ENCODE results near the gene PCDHGA3.
"Not testable (repeated sequence)": the region's sequence is repeated elsewhere in the genome, so short reads cannot be mapped to it uniquely, and the experiment has no call there.

The PCDHGA3 gene

DNA sequence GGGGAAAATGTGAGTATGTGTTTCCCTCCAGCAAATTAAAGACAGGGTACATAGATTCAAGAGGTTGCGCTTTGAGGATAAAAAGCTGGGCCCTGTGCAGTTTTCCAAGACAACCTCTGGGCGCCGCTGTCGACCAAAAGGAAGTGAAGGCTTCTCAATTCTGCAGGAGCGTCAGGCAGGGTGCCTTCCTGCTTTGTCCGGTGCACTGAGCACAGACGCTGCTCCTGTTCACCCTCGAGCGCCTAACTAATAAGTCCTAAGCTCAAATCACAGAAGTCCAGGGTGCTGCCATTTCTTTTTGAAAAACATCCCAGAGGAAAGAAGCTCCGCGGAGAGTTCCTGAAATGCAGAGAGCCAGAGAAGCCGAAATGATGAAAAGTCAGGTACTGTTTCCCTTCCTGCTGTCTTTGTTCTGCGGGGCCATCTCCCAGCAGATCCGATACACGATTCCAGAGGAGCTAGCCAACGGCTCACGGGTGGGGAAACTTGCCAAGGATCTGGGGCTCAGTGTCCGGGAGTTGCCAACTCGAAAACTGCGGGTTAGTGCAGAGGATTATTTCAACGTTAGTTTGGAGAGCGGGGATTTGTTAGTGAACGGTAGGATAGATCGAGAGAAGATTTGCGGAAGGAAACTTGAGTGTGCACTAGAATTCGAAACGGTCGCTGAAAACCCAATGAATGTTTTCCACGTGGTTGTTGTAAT, 6.4 kb downstream of the PCDHGA3 start, which contains the start of gene PCDHGB1:
Gene PCDHGB1 (plus strand): TSS at position 183 of the 703 bp plus-strand sequence. CDS start 162 bp downstream, at position 345.
- DNase-seq: peak; percentile 76

DNA sequence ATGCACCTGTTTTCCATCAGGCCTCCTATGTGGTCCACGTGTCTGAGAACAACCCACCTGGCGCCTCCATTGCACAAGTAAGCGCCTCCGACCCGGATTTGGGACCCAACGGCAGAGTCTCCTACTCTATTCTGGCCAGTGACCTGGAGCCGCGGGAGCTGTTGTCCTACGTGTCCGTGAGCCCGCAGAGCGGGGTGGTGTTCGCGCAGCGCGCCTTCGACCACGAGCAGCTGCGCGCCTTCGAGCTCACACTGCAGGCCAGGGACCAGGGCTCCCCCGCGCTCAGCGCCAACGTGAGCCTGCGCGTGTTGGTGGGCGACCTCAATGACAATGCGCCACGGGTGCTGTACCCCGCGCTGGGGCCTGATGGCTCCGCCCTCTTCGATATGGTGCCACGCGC, 8.0 kb downstream of the PCDHGA3 start:
- DNase-seq: no peak

DNA sequence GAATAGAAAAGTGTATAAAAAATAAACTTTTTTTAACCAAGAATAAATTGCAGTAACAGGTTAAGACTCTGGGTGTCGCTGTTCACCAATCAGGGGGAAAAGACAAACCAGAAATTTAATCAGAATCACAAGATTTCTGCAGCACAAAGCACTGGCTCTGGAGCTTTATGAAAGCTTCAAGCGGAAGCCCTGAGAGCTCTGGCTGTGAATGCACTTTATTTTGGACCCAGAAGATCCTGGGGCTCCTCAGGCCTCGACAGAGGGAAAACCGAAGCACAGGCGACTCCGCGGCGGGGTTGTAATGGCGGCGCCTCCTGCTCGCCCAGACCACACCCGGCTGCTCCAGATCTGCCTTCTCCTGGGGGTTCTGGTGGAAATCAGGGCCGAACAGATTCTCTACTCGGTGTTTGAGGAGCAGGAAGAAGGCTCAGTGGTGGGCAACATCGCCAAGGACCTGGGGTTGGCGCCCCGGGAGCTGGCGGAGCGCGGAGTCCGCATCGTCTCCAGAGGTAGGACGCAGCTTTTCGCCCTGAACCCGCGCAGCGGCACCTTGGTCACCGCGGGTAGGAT, 11.4 kb downstream of the PCDHGA3 start, which contains the start of gene PCDHGA4:
Gene PCDHGA4 (plus strand): TSS at position 122 of the 570 bp plus-strand sequence. CDS start 87 bp downstream, at position 209.
- DNase-seq: no peak

DNA sequence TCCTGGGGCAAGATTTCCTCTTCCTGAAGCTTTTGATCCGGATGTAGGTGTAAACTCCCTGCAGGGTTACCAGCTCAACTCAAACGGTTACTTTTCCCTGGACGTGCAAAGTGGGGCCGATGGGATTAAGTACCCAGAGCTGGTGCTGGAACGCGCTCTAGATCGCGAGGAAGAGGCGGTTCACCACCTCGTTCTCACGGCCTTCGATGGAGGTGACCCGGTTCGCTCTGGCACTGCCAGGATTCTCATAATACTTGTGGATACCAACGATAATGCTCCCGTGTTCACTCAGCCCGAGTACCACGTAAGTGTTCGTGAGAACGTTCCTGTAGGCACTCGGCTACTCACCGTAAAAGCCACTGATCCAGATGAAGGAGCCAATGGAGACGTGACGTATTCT, 12.0 kb downstream of the PCDHGA3 start:
- no peak for DNase-seq

DNA sequence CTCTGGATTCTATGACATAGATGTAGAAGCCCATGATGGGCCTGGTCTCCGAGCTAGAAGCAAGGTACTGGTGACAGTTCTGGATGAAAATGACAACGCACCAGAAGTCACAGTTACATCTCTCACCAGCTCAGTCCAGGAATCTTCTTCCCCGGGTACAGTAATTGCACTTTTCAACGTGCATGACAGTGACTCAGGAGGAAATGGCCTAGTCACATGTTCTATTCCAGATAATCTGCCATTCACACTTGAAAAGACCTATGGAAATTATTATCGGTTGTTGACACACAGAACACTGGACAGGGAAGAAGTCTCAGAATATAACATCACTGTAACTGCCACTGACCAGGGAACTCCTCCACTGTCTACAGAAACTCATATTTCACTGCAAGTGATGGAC, 12.5 kb downstream of the PCDHGA3 start:
- DNase-seq: no peak

DNA sequence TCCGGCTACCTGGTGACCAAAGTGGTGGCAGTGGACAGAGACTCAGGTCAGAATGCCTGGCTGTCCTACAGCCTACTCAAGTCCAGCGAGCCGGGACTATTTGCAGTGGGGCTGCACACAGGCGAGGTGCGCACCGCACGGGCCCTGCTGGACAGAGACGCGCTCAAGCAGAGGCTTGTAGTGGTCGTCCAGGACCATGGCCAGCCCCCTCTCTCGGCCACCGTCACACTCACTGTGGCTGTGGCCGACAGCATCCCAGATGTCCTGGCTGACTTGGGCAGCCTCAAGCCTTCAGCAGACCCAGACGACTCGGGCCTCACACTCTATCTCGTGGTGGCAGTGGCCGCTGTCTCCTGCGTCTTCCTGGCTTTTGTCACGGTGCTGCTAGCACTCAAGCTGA, 13.3 kb downstream of the PCDHGA3 start:
- DNase-seq: no peak

DNA sequence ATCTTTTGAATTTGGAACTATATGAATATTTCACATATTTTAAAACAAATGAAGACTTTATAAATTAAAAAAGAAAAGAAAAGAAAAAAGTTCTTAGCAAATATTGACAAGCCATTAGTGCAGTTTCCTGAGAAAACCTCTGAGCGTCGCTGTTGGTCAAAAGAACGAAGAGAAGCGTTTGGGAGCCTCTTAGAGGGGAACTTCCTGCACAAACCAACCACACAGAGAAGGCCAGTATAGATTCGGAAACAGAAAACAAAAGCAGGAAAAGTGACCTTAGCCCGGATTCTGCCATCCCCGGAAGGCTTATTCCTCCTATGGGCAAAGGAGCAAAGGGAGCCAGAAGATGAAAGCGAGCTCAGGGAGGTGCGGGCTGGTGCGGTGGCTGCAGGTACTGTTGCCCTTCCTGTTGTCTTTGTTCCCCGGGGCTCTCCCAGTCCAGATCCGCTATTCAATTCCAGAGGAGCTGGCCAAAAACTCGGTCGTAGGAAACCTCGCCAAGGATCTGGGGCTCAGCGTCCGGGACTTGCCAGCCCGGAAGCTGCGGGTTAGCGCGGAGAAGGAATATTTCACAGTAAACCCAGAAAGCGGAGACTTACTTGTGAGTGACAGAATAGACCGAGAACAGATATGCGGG, 16.3 kb downstream of the PCDHGA3 start, which contains the start of gene PCDHGB2:
Gene PCDHGB2 (plus strand): TSS at position 205 of the 637 bp plus-strand sequence. CDS start 142 bp downstream, at position 347.
- DNase-seq: peak; percentile 68

DNA sequence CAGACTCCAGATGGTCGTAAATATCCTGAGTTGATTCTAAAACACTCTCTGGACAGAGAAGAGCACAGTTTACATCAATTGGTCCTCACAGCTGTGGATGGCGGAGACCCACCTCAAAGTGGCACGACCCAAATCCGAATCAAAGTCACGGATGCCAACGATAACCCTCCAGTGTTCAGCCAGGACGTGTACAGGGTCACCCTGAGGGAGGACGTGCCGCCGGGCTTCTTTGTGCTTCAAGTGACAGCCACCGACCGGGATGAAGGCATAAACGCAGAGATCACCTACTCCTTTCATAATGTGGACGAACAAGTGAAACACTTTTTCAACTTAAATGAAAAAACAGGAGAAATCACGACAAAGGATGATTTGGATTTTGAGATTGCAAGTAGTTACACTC, 17.1 kb downstream of the PCDHGA3 start:
- no peak for DNase-seq

DNA sequence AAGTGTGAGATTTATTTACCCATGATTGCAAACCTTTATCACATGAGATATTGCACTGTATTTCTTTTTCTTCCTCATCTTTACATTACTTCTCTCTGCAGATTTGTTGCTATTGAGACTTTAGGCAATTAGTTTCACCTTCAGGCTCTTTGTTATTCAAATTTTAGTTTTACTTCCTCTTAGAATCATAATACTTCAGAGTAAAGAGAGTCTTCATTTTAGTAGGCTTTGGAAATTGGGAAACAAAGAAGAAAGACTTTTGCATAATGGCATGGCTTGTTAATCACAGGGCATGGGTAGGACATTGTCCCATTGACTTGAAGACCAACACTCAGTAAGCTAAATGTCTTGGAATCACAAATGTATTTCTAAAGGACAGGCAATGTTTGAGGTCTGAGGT, 19.1 kb downstream of the PCDHGA3 start:
- DNase-seq: no peak

DNA sequence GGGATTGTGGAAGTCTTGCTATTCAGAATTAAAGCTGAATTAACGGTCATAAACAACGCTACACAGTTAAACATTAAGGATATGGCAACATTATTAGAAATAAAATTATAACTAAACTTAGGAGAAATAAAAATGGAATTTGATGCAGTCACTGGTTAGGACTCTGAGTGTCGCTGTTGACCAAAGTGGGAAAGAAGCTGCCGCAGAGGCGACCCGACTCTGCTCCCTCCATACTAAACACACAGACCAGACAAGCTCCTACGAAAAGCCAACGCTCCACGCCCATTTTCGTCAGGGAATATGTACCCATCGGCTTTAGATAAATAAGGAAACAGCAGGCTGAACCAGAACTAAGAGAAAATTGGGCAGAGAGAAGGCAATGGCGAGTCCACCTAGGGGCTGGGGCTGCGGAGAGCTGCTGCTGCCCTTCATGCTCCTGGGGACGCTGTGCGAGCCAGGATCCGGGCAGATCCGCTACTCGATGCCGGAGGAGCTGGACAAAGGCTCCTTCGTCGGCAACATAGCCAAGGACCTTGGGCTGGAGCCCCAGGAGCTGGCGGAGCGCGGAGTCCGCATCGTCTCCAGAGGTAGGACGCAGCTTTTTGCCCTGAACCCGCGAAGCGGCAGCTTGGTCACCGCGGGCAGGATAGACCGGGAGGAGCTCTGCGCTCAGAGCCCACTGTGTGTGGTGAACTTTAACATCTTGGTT, 20.5 kb downstream of the PCDHGA3 start, which contains the start of gene PCDHGA5:
Gene PCDHGA5 (plus strand): TSS at position 211 of the 709 bp plus-strand sequence. CDS start 169 bp downstream, at position 380.
- peak; percentile 21 for DNase-seq

DNA sequence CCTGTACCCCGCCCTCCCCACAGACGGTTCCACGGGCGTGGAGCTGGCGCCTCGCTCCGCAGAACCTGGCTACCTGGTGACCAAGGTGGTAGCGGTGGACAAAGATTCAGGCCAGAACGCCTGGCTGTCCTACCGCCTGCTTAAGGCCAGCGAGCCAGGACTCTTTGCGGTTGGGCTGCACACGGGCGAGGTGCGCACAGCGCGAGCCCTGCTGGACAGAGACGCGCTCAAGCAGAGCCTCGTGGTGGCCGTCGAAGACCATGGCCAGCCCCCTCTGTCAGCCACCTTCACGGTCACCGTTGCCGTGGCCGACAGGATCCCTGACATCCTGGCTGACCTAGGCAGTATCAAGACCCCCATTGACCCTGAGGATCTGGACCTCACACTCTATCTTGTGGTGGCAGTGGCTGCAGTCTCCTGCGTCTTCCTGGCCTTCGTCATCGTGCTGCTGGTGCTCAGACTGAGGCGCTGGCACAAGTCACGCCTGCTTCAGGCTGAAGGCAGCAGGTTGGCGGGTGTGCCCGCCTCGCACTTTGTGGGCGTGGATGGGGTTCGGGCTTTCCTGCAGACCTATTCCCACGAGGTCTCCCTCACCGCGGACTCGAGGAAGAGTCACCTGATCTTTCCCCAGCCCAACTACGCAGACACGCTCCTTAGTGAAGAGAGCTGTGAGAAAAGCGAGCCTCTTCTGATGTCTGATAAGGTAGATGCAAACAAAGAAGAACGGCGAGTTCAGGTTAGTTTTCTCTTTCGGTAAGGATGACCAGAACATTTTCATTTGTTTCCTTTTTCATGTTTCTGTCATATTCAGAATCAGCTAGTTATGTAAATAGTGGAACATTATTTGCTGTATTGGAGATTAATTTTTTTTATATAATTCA, 22.6 kb downstream of the PCDHGA3 start:
- DNase-seq: no peak

DNA sequence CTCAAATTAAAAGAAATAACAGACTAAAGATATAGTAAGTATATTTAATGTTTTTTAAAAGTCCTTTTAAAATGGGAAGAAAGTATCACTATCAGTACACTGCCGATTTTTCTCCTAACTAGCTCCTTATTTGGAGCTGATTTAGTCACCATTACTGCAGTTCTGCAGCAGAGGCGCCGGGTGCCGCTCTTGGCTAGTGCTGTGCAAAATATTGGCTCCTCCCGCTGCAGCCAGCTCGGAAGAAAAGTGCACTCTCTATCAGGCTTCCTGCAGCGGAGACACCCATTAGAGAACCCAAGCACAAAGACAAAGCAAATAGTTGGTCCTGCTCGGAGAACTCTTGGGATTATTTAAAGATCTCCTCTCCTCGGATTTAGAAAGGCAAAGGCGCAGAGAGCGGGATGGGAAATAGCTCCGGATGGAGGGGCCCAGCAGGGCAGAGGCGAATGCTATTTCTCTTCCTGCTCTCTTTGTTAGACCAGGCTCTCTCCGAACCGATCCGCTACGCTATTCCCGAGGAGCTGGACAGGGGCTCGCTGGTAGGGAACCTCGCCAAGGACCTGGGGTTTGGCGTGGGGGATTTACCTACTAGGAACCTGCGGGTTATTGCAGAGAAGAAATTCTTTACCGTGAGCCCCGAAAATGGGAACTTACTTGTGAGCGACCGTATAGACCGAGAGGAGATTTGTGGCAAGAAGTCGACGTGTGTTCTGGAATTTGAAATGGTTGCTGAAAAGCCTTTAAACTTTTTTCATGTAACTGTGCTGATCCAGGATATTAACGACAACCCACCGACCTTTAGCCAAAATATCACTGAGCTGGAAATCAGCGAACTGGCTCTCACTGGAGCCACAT, 26.6 kb downstream of the PCDHGA3 start, which contains the start of gene PCDHGB3:
Gene PCDHGB3 (plus strand): TSS at position 249 of the 855 bp plus-strand sequence. CDS start 153 bp downstream, at position 402.
- DNase-seq: peak; percentile 71

DNA sequence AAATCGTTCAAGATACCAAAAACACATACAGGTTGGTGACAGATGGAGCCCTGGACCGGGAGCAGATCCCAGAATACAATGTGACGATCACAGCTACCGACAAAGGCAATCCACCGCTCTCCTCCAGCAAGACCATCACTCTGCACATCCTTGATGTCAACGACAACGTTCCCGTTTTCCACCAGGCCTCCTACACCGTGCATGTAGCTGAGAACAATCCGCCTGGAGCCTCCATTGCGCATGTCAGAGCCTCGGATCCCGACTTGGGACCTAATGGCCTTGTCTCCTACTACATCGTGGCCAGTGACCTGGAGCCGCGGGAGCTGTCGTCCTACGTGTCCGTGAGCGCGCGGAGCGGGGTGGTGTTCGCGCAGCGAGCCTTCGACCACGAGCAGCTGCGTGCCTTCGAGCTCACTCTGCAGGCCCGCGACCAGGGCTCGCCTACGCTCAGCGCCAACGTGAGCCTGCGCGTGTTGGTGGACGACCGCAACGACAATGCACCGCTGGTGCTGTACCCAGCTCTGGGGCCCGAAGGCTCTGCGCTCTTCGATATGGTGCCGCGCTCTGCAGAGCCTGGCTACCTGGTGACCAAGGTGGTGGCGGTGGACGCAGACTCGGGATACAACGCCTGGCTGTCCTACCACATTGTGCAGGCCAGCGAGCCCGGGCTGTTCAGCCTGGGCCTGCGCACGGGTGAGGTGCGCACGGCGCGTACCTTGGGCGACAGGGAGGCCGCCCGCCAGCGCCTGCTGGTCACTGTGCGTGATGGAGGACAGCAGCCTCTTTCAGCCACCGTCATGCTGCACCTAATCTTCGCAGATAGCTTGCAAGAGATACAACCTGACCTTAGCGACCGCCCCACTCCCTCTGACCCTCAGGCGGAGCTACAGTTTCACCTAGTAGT, 28.2 kb downstream of the PCDHGA3 start:
- no peak for DNase-seq

DNA sequence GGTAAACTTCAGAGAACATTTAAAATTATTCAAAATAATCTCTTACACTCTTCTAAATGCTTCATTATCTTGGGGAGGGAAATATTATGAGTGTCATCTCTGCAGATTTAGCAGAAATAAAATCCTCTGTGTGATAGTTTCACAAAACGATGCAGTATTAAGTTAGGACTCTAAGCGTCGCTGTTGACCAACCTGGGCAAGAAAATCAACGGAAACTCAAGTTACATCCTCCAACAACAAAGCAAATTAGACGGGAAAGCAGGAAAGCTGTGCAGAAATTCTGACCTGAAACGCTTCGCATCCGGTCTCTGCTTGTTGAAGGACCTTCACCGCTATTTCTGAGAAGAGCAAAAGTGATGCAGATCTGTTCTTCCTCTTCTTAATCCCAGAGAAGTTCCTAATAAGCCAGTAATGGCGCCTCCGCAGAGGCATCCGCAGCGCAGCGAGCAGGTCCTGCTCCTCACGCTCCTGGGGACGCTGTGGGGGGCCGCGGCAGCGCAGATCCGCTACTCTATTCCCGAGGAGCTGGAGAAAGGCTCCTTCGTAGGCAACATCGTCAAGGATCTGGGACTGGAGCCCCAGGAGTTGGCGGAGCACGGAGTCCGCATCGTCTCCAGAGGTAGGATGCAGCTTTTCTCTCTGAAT, 30.2 kb downstream of the PCDHGA3 start, which contains the start of gene PCDHGA6:
Gene PCDHGA6 (plus strand): TSS at position 219 of the 645 bp plus-strand sequence. CDS start 193 bp downstream, at position 412.
- DNase-seq: peak; percentile 39

DNA sequence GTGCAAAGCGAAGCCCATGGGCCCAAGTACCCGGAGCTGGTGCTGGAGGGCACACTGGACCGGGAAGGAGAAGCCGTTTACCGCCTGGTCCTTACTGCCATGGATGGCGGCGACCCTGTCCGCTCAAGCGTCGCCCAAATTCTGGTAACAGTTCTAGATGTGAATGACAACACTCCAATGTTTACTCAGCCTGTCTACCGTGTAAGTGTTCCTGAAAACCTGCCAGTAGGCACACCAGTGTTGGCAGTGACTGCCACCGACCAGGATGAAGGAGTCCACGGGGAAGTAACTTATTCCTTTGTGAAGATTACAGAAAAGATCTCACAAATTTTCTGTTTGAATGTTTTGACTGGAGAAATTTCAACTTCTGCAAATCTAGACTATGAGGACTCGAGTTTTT, 31.0 kb downstream of the PCDHGA3 start:
- no peak for DNase-seq

DNA sequence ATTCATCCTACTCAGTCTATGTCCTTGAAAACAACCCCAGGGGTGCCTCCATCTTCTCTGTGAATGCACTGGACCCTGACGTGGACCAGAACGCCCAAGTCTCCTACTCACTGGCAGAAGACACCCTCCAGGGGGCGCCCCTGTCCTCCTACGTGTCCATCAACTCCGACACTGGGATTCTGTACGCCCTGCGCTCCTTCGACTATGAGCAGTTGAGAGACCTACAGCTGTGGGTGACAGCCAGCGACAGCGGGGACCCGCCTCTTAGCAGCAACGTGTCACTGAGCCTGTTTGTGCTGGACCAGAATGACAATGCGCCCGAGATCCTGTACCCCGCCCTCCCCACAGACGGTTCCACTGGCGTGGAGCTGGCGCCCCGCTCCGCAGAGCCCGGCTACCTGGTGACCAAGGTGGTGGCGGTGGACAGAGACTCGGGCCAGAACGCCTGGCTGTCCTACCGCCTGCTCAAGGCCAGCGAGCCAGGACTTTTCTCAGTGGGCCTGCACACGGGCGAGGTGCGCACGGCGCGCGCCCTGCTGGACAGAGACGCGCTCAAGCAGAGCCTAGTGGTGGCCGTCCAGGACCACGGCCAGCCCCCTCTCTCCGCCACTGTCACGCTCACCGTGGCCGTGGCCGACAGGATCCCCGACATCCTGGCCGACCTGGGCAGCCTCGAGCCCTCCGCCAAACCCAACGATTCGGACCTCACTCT, 32.0 kb downstream of the PCDHGA3 start:
- not testable (repeated sequence) for DNase-seq

DNA sequence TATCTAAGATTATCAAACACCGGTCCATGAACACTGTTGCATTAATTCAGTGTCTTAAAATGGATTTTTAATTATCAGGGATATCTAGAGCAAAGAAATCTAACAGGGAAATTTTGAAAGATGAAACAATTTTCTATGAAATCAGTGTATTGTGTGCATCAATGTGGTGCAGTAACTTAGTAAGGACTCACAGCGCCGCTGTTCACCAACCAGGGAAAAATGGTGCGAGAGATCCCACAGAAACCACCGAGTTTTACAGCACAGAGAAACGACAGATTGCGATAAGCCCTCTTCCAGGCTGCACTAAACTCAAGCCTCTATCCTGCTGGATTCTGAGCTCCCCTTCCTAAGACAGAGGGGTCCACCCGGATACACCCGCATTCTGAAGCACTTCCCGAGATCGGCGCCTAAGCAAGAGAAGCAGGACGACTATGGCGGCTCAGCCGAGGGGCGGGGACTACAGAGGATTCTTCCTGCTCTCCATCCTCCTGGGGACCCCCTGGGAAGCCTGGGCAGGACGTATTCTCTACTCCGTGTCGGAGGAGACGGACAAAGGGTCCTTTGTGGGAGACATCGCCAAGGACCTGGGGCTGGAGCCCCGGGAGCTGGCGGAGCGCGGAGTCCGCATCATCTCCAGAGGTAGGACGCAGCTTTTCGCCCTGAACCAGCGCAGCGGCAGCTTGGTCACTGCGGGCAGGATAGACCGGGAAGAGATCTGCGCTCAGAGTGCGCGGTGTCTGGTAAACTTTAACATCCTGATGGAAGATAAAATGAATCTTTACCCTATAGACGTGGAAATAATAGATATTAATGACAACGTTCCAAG, 39.1 kb downstream of the PCDHGA3 start, which contains the start of gene PCDHGA7:
Gene PCDHGA7 (plus strand): TSS at position 274 of the 826 bp plus-strand sequence. CDS start 158 bp downstream, at position 432.
- DNase-seq: peak; percentile 62

Measured in EL (cell line).